GM10266 (cell line): ENCODE data around the gene CPNE6.
"Not testable (repeated sequence)": the region's sequence is repeated elsewhere in the genome, so short reads cannot be mapped to it uniquely, and the experiment has no call there.

Experiments used
- DNase-seq: peaks from one replicate; pipeline ENCODE4 v3.0.0; 2012; ENCODE audit errors: extremely low spot score
- TF ChIP-seq, protein P1 (sequence below): IDR thresholded peaks from 2 replicates; pipeline ENCODE4 v1.5.1; 2012; ENCODE audit warnings: mild to moderate bottlenecking, low read depth; ENCODE audit not compliant: control insufficient read depth, insufficient read depth; ENCODE audit errors: missing control alignments

Gene CPNE6

DNA sequence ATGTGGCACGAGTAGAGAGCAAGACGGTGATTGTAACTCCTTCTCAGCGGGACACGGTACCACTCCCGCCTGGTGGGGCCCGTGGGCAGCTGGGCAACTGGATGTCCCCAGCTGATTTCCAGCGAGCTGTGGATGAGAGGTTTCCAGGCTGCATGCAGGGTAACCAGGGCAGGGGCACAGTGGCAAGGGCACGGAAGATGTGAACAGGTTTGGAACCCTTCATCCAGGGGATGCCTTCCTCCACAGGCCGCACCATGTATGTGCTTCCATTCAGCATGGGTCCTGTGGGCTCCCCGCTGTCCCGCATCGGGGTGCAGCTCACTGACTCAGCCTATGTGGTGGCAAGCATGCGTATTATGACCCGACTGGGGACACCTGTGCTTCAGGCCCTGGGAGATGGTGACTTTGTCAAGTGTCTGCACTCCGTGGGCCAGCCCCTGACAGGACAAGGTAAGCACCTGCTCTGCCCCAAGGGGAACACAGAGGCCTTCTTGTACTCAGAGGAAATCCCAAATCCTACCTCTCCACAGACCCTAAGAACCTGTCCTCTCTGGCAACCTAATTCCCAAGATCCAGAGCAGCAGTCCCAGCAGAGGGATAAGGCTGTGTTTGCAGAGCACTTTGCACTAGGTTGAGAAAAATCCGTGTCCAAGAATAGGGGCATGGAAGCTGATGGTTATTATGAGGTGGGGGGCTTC lies 27.0 kb downstream of the CPNE6 start:
- no peak for DNase-seq
- TF ChIP-seq, protein P1, sequence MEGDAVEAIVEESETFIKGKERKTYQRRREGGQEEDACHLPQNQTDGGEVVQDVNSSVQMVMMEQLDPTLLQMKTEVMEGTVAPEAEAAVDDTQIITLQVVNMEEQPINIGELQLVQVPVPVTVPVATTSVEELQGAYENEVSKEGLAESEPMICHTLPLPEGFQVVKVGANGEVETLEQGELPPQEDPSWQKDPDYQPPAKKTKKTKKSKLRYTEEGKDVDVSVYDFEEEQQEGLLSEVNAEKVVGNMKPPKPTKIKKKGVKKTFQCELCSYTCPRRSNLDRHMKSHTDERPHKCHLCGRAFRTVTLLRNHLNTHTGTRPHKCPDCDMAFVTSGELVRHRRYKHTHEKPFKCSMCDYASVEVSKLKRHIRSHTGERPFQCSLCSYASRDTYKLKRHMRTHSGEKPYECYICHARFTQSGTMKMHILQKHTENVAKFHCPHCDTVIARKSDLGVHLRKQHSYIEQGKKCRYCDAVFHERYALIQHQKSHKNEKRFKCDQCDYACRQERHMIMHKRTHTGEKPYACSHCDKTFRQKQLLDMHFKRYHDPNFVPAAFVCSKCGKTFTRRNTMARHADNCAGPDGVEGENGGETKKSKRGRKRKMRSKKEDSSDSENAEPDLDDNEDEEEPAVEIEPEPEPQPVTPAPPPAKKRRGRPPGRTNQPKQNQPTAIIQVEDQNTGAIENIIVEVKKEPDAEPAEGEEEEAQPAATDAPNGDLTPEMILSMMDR: no peak

DNA sequence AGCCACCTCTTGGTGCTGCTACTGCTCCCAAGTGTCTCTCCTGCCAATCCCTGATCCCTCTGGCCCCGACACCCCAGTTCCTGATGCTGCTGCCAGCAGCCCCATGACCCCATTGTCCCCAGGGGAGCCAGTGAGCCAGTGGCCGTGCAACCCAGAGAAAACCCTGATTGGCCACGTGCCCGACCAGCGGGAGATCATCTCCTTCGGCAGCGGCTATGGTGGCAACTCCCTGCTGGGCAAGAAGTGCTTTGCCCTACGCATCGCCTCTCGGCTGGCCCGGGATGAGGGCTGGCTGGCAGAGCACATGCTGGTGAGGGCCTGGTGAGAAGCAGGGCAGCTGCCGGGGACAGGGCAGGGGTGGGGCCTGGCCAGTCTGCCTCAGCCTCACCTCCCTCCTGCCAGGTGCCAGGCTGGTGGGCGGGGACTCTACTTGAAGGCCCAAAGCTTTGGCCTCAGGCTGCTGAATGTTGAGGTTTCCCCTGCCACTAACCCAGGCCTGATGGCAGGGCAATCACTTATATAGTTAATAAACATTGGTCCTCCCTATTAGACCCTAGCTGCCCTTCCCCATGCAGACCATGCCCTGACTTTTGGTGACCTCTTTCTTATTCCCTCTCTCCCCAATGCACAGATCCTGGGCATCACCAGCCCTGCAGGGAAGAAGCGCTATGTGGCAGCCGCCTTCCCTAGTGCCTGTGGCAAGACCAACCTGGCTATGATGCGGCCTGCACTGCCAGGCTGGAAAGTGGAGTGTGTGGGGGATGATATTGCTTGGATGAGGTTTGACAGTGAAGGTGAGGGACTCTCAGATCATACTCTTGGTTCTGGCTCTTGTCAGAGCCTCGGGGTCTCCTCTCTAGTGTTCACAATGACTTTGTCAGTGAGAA lies 27.8 kb downstream of the CPNE6 start:
- TF ChIP-seq, protein P1: no peak
- DNase-seq: no peak

DNA sequence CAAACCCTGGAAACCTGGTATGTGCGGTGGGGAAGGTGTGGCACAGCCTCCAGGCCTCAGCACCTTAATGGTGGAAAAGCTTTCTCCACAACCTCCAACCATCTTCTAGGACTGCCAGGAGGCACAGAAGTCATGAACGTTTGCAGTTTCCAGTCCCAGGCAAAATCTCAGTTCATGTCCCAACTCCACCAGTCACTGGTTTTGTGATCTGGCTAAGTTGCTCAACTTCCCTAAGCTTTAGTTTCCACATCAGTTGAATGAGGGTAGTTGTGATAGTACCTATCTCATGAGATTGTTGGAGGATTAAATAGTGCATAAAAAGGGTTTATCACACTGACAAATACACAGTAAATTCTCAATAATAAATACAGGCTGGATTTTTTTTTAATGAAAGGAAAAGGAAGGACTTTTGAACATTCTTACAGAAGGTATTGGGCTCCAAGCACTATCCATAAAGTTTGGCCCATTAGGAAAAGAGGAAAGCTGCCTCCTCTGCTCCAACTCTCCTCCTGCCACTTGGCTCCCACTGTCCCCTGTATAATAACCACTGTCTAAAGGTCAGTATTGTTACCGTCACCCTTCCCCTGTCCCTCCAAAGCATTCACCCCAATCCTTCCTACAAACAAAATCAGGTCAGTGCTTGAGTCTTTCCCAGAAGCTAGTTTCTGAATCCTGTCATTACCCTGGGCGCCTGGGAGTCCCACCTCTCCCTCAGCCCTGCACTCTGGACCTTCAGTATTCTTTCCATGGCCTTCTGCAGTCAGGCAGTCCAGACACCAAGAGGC lies 29.0 kb downstream of the CPNE6 start:
- no peak for DNase-seq
- TF ChIP-seq, protein P1: no peak

DNA sequence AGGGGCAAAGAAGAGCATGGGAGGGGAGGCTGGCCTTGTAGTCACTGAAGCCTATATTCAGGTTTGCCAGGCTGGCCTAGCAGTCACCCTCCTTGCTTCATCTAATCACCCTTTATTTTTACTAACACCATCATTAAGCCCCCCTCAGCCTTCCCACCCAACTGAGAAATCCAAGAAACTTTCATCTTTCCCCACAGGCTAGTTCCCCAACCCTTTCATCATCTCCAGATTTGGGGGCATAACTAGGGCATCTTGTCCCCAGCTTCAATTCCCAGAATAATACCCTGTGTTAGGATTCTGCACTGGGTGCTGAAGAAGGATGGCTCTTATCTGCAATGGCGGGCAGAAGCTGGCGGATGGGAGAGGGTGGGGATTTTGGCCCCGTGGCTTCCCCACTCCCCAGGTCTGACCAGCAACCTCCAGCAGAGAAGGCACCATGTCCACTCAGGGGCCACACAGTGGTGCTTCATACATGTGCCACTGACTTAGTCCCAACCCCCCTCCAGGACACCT lies 29.7 kb downstream of the CPNE6 start:
- TF ChIP-seq, protein P1: no peak
- no peak for DNase-seq

- DNase-seq: no peak
- TF ChIP-seq, protein P1: no peak
Observed at GRCh38 chr14:24102357-24103048, 31.1 kb downstream of the CPNE6 start.

- DNase-seq: no peak
- TF ChIP-seq, protein P1: no peak
Observed at GRCh38 chr14:24103451-24103850, 32.1 kb downstream of the CPNE6 start.

DNA sequence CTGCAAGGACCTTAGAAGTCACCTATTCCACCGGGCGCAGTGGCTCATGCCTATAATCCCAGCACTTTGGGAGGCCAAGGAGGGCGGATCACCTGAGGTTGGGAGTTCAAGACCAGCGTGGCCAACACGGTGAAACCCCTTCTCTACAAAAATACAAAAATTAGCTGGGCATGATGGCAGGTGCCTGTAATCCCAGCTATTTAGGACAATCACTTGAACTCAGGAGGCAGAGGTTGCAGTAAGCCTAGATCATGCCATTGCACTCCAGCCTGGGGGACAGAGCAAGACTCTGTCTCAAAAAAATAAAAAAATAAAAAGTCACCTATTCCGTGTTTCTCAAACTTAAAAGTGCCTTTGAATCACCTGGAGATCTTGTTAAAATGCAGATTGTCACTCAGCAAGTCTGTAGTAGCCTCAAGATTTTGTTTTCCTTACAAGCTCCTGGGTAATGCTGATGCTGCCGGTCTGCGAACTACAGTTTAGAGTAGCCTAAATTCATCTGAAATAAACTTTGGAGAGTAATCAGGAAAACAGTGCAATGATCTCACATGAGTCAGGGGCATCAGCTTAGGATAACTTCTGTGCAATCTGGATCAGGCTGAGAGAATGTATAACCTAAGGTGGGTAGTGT lies 34.4 kb downstream of the CPNE6 start:
- not testable (repeated sequence) for DNase-seq
